Measurements from ENCODE around the gene EXT2.

Gene EXT2

GRCh38 chr11:44264438-44264749, 168.9 kb downstream of the EXT2 start:
- no peak overlapping the region for H3K4me3 ChIP-seq (ENCODE audit: low read depth, low read length)

GRCh38 chr11:44264761-44265160, 169.3 kb downstream of the EXT2 start:
- H3K4me3 ChIP-seq (ENCODE audit: low read depth, low read length): no peak overlapping the region
- no peak for TF ChIP-seq CTCF (IDR thresholded peaks at IDR 0.05; ENCODE audit: low read depth, low read length)

More at GRCh38 chr11:44264438-44264749, 168.9 kb downstream of the EXT2 start:
- TF ChIP-seq CTCF (IDR thresholded peaks at IDR 0.05; ENCODE audit: low read depth, low read length): no peak

- no peak overlapping the region for H3K4me3 ChIP-seq (ENCODE audit: low read depth, low read length)
- no peak for TF ChIP-seq CTCF (IDR thresholded peaks at IDR 0.05; ENCODE audit: low read depth, low read length)
These were observed 170.7 kb downstream of the EXT2 start for GRCh38 chr11:44266056-44266780.

- no peak overlapping the region for H3K4me3 ChIP-seq (ENCODE audit: low read depth, low read length)
- no peak for TF ChIP-seq CTCF (IDR thresholded peaks at IDR 0.05; ENCODE audit: low read depth, low read length)
These were observed 171.7 kb downstream of the EXT2 start for GRCh38 chr11:44267006-44267749.

GRCh38 chr11:44267750-44268613, 172.5 kb downstream of the EXT2 start:
- H3K4me3 ChIP-seq (ENCODE audit: low read depth, low read length): no peak overlapping the region
- no peak for TF ChIP-seq CTCF (IDR thresholded peaks at IDR 0.05; ENCODE audit: low read depth, low read length)

- no peak for TF ChIP-seq CTCF (IDR thresholded peaks at IDR 0.05; ENCODE audit: low read depth, low read length)
- H3K4me3 ChIP-seq (ENCODE audit: low read depth, low read length): no peak overlapping the region
These were observed 173.2 kb downstream of the EXT2 start for GRCh38 chr11:44268614-44269080.
